SK-N-MC (cell line): Measurements from ENCODE around the gene FARS2.
"Not testable (repeated sequence)": the region's sequence is repeated elsewhere in the genome, so short reads cannot be mapped to it uniquely, and the experiment has no call there.

Experiments used
- DNase-seq: peaks from one replicate; pipeline ENCODE4 v3.0.0-alpha.2; 2011; ENCODE audit warnings: low read depth, low spot score
- H3K27ac ChIP-seq: fragments of 200-600 bp; sonication (generic); 2 replicates; pipeline ENCODE4 v1.5.1; 2016; ENCODE audit warnings: mixed run types
- H3K36me3 ChIP-seq: fragments of 200-600 bp; sonication (generic); 2 replicates; pipeline ENCODE4 v1.6.1; 2017; ENCODE audit warnings: antibody characterized with exemption, low read length, mixed read lengths; ENCODE audit not compliant: insufficient read depth
- H3K4me3 ChIP-seq: fragments of 200-600 bp; sonication (generic); 2 replicates; pipeline ENCODE4 v1.5.1; 2016
- H3K9ac ChIP-seq: fragments of 200-600 bp; sonication (generic); 2 replicates; pipeline ENCODE4 v1.8.0; 2017; ENCODE audit warnings: mixed run types, mixed read lengths; ENCODE audit not compliant: insufficient read length
- H3K9me3 ChIP-seq: fragments of 200-600 bp; sonication (generic); 2 replicates; pipeline ENCODE4 v1.6.1; 2017; ENCODE audit warnings: low read depth, mild to moderate bottlenecking, antibody characterized with exemption, low read length, moderate library complexity, mixed read lengths
- EZH2 ChIP-seq: fragments of 200-600 bp; sonication (generic); IDR thresholded peaks from one replicate; pipeline ENCODE4 v1.6.1; 2017; ENCODE audit warnings: antibody characterized with exemption
- FOXP2 ChIP-seq: optimal IDR thresholded peaks from 2 replicates; pipeline ENCODE3; 2011; ENCODE audit warnings: mild to moderate bottlenecking, moderate library complexity; ENCODE audit not compliant: insufficient read depth; ENCODE audit errors: extremely low read length, control extremely low read depth
- POLR2AphosphoS5 ChIP-seq: IDR thresholded peaks from 2 replicates; pipeline ENCODE4 v1.6.1; 2012; ENCODE audit warnings: mild to moderate bottlenecking, low read depth, low read length, borderline replicate concordance

Gene FARS2

GRCh38 chr6:5778906-5779305 is 517.6 kb downstream of the FARS2 start:
- H3K9ac ChIP-seq: no peak overlapping the region
- no peak overlapping the region for H3K27ac ChIP-seq
- DNase-seq: no peak
- TF ChIP-seq POLR2AphosphoS5 (no peak), EZH2 (no peak), FOXP2 (no peak)
- no peaks in the 10 kb centered on the region for H3K36me3 ChIP-seq
- H3K9me3 ChIP-seq: no peaks in the 10 kb centered on the region
- no peak overlapping the region for H3K4me3 ChIP-seq

GRCh38 chr6:5781019-5781418 is 519.7 kb downstream of the FARS2 start:
- no peaks in the 10 kb centered on the region for H3K36me3 ChIP-seq
- H3K9me3 ChIP-seq: no peaks in the 10 kb centered on the region
- no peak for DNase-seq
- no peak overlapping the region for H3K4me3 ChIP-seq
- H3K27ac ChIP-seq: no peak overlapping the region
- no peak overlapping the region for H3K9ac ChIP-seq
- TF ChIP-seq EZH2: no peak
- no peak for TF ChIP-seq POLR2AphosphoS5
- no peak for TF ChIP-seq FOXP2

- Histone ChIP-seq H3K36me3 (no peaks in the 10 kb centered on the region), H3K9ac (no peak overlapping the region), H3K4me3 (no peak overlapping the region), H3K9me3 (no peaks in the 10 kb centered on the region), H3K27ac (no peak overlapping the region)
- no peak for DNase-seq
- no peak for TF ChIP-seq EZH2
- no peak for TF ChIP-seq FOXP2
- no peak for TF ChIP-seq POLR2AphosphoS5
Observed at GRCh38 chr6:5781966-5782556, 520.7 kb downstream of the FARS2 start.

- H3K9me3 ChIP-seq: no peaks in the 10 kb centered on the region
- H3K27ac ChIP-seq: no peak overlapping the region
- H3K36me3 ChIP-seq: no peaks in the 10 kb centered on the region
- DNase-seq: no peak
- TF ChIP-seq FOXP2 (no peak), EZH2 (no peak), POLR2AphosphoS5 (no peak)
- no peak overlapping the region for H3K9ac ChIP-seq
- no peak overlapping the region for H3K4me3 ChIP-seq
Observed at GRCh38 chr6:5782783-5783547, 521.7 kb downstream of the FARS2 start.

- Histone ChIP-seq H3K9ac (no peak overlapping the region), H3K9me3 (no peaks in the 10 kb centered on the region), H3K4me3 (no peak overlapping the region), H3K36me3 (no peaks in the 10 kb centered on the region), H3K27ac (no peak overlapping the region)
- TF ChIP-seq POLR2AphosphoS5 (no peak), FOXP2 (no peak), EZH2 (no peak)
- no peak for DNase-seq
Observed at GRCh38 chr6:5783584-5784089, 522.3 kb downstream of the FARS2 start.

- Histone ChIP-seq H3K4me3 (no peak overlapping the region), H3K9ac (no peak overlapping the region), H3K9me3 (no peaks in the 10 kb centered on the region), H3K27ac (no peak overlapping the region), H3K36me3 (no peaks in the 10 kb centered on the region)
- no peak for TF ChIP-seq POLR2AphosphoS5
- DNase-seq: no peak
Observed at GRCh38 chr6:5785249-5785648, 523.9 kb downstream of the FARS2 start.

GRCh38 chr6:5786321-5786968 is 525.1 kb downstream of the FARS2 start:
- Histone ChIP-seq H3K9me3 (no peaks in the 10 kb centered on the region), H3K27ac (no peak overlapping the region), H3K9ac (no peak overlapping the region), H3K4me3 (no peak overlapping the region), H3K36me3 (no peaks in the 10 kb centered on the region)
- no peak for DNase-seq
- TF ChIP-seq FOXP2 (no peak), EZH2 (no peak)

GRCh38 chr6:5786969-5787720 is 525.8 kb downstream of the FARS2 start:
- H3K27ac ChIP-seq: no peak overlapping the region

GRCh38 chr6:5789426-5789825 is 528.1 kb downstream of the FARS2 start:
- H3K27ac ChIP-seq, H3K36me3 ChIP-seq, H3K9me3 ChIP-seq, DNase-seq, H3K9ac ChIP-seq, H3K4me3 ChIP-seq: not testable (repeated sequence)

More at GRCh38 chr6:5786969-5787720, 525.8 kb downstream of the FARS2 start:
- Histone ChIP-seq H3K9ac (no peak overlapping the region), H3K36me3 (no peaks in the 10 kb centered on the region), H3K4me3 (no peak overlapping the region), H3K9me3 (no peaks in the 10 kb centered on the region)
- TF ChIP-seq POLR2AphosphoS5: no peak
- no peak for TF ChIP-seq EZH2
- TF ChIP-seq FOXP2: no peak
- no peak for DNase-seq

GRCh38 chr6:5796555-5796954 is 535.2 kb downstream of the FARS2 start:
- not testable (repeated sequence) for H3K27ac ChIP-seq, H3K4me3 ChIP-seq, H3K9ac ChIP-seq, H3K36me3 ChIP-seq, DNase-seq, H3K9me3 ChIP-seq

- H3K36me3 ChIP-seq, H3K9ac ChIP-seq, H3K9me3 ChIP-seq, H3K4me3 ChIP-seq, DNase-seq, H3K27ac ChIP-seq: not testable (repeated sequence)
Observed at GRCh38 chr6:5806406-5806805, 545.1 kb downstream of the FARS2 start.
